Sigmoid colon (tissue), 3 donors: ENCODE measurements around the gene KCNH5.

Experiments
- CTCF ChIP-seq, 4 experiments: fragments of 450-650 bp in 3 of 4; fragments of 200-600 bp in 1 of 4; IDR thresholded peaks; one replicate each; pipeline ENCODE4 v1.5.1; 2016 to 2019; ENCODE audit warnings: antibody characterized with exemption in 4 of 4, mild to moderate bottlenecking in 3 of 4, moderate library complexity in 2 of 4
- POLR2A ChIP-seq, 2 donors: fragments of 450-650 bp; IDR thresholded peaks; one replicate each; pipeline ENCODE4 v1.6.1; 2016; ENCODE audit warnings: antibody characterized with exemption in 2 of 2, mild to moderate bottlenecking in 2 of 2, moderate library complexity in 2 of 2

- no peak for TF ChIP-seq CTCF (IDR thresholded peaks at IDR 0.05)
- TF ChIP-seq POLR2A (IDR thresholded peaks at IDR 0.05) = no peak
These were observed 64.6 kb downstream of the KCNH5 start for GRCh38 chr14:62980693-62981092.
